OCI-LY7 (cell line): Measurements from ENCODE around the gene DGAT2. TPM values are rescaled to one million over a fixed set of nuclear protein-coding genes. Genes with fewer than 3 reads are reported as not detected.

ENCODE experiments used
- BruUV-seq: library from RNA; stranded (reverse); fragments of 400-500 nt; replicated peaks from 2 replicates; lab custom pipeline; 2021; lab: Mats Ljungman, UMichigan
- CTCF ChIA-PET: fragments of 300-600 bp; sonication (Branson Sonifier 250); formaldehyde crosslinking; loops from one replicate; lab custom pipeline; 2022; ENCODE audit warnings: antibody characterized with exemption; ENCODE audit not compliant: unreplicated experiment; lab: Charles Lee
- POLR2A ChIA-PET: fragments of 300-600 bp; sonication (Branson Sonifier 250); formaldehyde crosslinking; loops from one replicate; lab custom pipeline; 2022; ENCODE audit warnings: antibody characterized with exemption; lab: Charles Lee
- DNase-seq: peaks from one replicate; pipeline ENCODE4 v3.0.0-alpha.2; 2015; ENCODE audit warnings: low spot score
- H2AFZ ChIP-seq: fragments of 200-600 bp; sonication (generic), shearing (Covaris generic); 2 replicates; pipeline ENCODE4 v1.6.1; 2014; ENCODE audit warnings: mild to moderate bottlenecking, antibody characterized with exemption, low read length, moderate library complexity
- H3K27ac ChIP-seq: fragments of 200-600 bp; sonication (generic); 2 replicates; pipeline ENCODE4 v1.5.1; 2014; ENCODE audit warnings: mixed run types, low read depth, mild to moderate bottlenecking, moderate library complexity, low read length, inconsistent platforms; ENCODE audit not compliant: poor library complexity, severe bottlenecking
- H3K36me3 ChIP-seq: fragments of 200-600 bp; sonication (generic); 2 replicates; pipeline ENCODE4 v1.6.1; 2014; ENCODE audit warnings: mild to moderate bottlenecking, antibody characterized with exemption, low read length, moderate library complexity, mixed read lengths; ENCODE audit not compliant: insufficient read depth
- H3K4me1 ChIP-seq: fragments of 200-600 bp; sonication (generic); 2 replicates; pipeline ENCODE4 v1.5.1; 2014; ENCODE audit warnings: mild to moderate bottlenecking, low read length; ENCODE audit not compliant: insufficient read depth, poor library complexity, severe bottlenecking
- H3K4me2 ChIP-seq: fragments of 200-600 bp; sonication (generic); 2 replicates; pipeline ENCODE4 v1.6.1; 2014; ENCODE audit warnings: mild to moderate bottlenecking, low read length
- H3K4me3 ChIP-seq: fragments of 200-600 bp; sonication (generic); 2 replicates; pipeline ENCODE4 v1.5.1; 2014; ENCODE audit warnings: mild to moderate bottlenecking, low read depth, low read length; ENCODE audit not compliant: poor library complexity, severe bottlenecking
- H3K79me2 ChIP-seq: fragments of 200-600 bp; sonication (generic); 2 replicates; pipeline ENCODE4 v1.6.1; 2016; ENCODE audit warnings: low read depth, mild to moderate bottlenecking, low read length, moderate library complexity, mixed read lengths; ENCODE audit not compliant: insufficient read depth
- H3K9me2 ChIP-seq: fragments of 200-600 bp; sonication (generic); 2 replicates; pipeline ENCODE4 v1.6.1; 2016; ENCODE audit warnings: mild to moderate bottlenecking, low read length, mixed read lengths; ENCODE audit not compliant: insufficient read depth
- H3K9me3 ChIP-seq: fragments of 200-600 bp; sonication (generic); 2 replicates; pipeline ENCODE4 v1.6.1; 2014; ENCODE audit warnings: mild to moderate bottlenecking, mixed run types, low read length, mixed read lengths
- H4K20me1 ChIP-seq: fragments of 200-600 bp; sonication (generic); 2 replicates; pipeline ENCODE4 v1.6.1; 2014; ENCODE audit warnings: mild to moderate bottlenecking, antibody characterized with exemption, low read length, moderate library complexity, mixed read lengths; ENCODE audit not compliant: insufficient read depth
- CTCF ChIP-seq: fragments of 200-600 bp; sonication (generic); conservative IDR thresholded peaks from 2 replicates; pipeline ENCODE4 v1.5.1; 2014; ENCODE audit warnings: mild to moderate bottlenecking, antibody characterized with exemption, low read length, moderate library complexity, mixed read lengths
- EZH2phosphoT487 ChIP-seq: fragments of 200-600 bp; sonication (generic); IDR thresholded peaks from 2 replicates; pipeline ENCODE4 v1.6.1; 2018; ENCODE audit warnings: low read depth, borderline replicate concordance, mild to moderate bottlenecking, mixed run types, antibody characterized with exemption, low read length, moderate library complexity, mixed read lengths
- intact Hi-C: fragments of 100-400 bp; cut with micrococcal nuclease; formaldehyde crosslinking; loops from one replicate; pipeline ENCODE4 v1.10.0; 2022; ENCODE audit not compliant: unreplicated experiment
- total RNA-seq, 2 experiments: library from RNA; depleted of rRNA in 1 of 2; stranded (reverse); fragments of >200 nt in 1 of 2; shearing (Covaris generic) in 1 of 2; gene quantifications; 2 replicates each; pipeline ENCODE4 v1.2.3, GENCODE V29; 2014 to 2022

DGAT2 gene
- total RNA-seq, 2 experiments from 2014 or later = 5.6 to 6.5 TPM

- Histone ChIP-seq H3K36me3 (no peaks in the 10 kb centered on the region), H3K79me2 (no peaks in the 10 kb centered on the region), H3K9me3 (no peaks in the 10 kb centered on the region), H3K4me3 (no peak overlapping the region), H3K27ac (no peak overlapping the region), H3K4me1 (no peaks in the 10 kb centered on the region), H3K4me2 (no peak overlapping the region), H2AFZ (no peak overlapping the region), H4K20me1 (no peaks in the 10 kb centered on the region), H3K9me2 (no peaks in the 10 kb centered on the region)
- ChIA-PET POLR2A (no interaction called here), CTCF (no interaction called here)
- DNase-seq = no peak
- TF ChIP-seq EZH2phosphoT487 (no peak), CTCF (no peak)
- intact Hi-C loops = no loop called here
- no TSS peak for BruUV-seq
Observed at GRCh38 chr11:75760710-75761493, 7.7 kb upstream of the DGAT2 start.

GRCh38 chr11:75762158-75762557 is 6.4 kb upstream of the DGAT2 start:
- H3K79me2 ChIP-seq = no peaks in the 10 kb centered on the region
- no peak overlapping the region for H3K27ac ChIP-seq
- no peak overlapping the region for H2AFZ ChIP-seq
- ChIA-PET POLR2A (interaction anchor here (0.5 to 0.7 kb wide), 3 partner anchors 14 to 955 kb away, joined by 3 read pairs; no protein-coding TSS in a partner anchor), CTCF (no interaction called here)
- H3K9me2 ChIP-seq = no peaks in the 10 kb centered on the region
- H4K20me1 ChIP-seq = no peaks in the 10 kb centered on the region
- no TSS peak for BruUV-seq
- no peak for TF ChIP-seq EZH2phosphoT487
- TF ChIP-seq CTCF = no peak
- no peaks in the 10 kb centered on the region for H3K4me1 ChIP-seq
- H3K9me3 ChIP-seq = no peaks in the 10 kb centered on the region
- H3K4me3 ChIP-seq = no peak overlapping the region
- H3K36me3 ChIP-seq = no peaks in the 10 kb centered on the region
- no peak overlapping the region for H3K4me2 ChIP-seq
- intact Hi-C loops = no loop called here
- DNase-seq = no peak

GRCh38 chr11:75762885-75763284 is 5.7 kb upstream of the DGAT2 start:
- no peak for DNase-seq
- CTCF ChIA-PET = interaction anchor here (0.6 kb wide), 1 partner anchor 17 kb away, joined by 4 read pairs; no protein-coding TSS in a partner anchor
- H3K36me3 ChIP-seq = no peaks in the 10 kb centered on the region
- BruUV-seq = no TSS peak
- no peaks in the 10 kb centered on the region for H3K9me3 ChIP-seq
- no peak overlapping the region for H3K4me2 ChIP-seq
- no peaks in the 10 kb centered on the region for H3K79me2 ChIP-seq
- TF ChIP-seq CTCF = no peak
- TF ChIP-seq EZH2phosphoT487 = no peak
- H3K4me3 ChIP-seq = no peak overlapping the region
- peaks cover 5% of the 10 kb centered on the region for H3K4me1 ChIP-seq
- no peaks in the 10 kb centered on the region for H4K20me1 ChIP-seq
- no peak overlapping the region for H3K27ac ChIP-seq
- H2AFZ ChIP-seq = no peak overlapping the region
- POLR2A ChIA-PET = interaction anchor here (0.5 to 0.6 kb wide), 3 partner anchors 14 to 423 kb away, joined by 3 to 4 read pairs (median 3); no protein-coding TSS in a partner anchor
- intact Hi-C loops = no loop called here
- H3K9me2 ChIP-seq = no peaks in the 10 kb centered on the region
